ENCODE results near the gene FBXL4. TPM values are rescaled to one million over a fixed set of nuclear protein-coding genes. Genes with fewer than 3 reads are reported as not detected.
"Not testable (repeated sequence)": the region's sequence is repeated elsewhere in the genome, so short reads cannot be mapped to it uniquely, and the experiment has no call there.

The FBXL4 gene
- total and polyA plus RNA-seq, 3 donors from 2014 or later: 7.9 to 17.8 (median 14.0) TPM

- no peak for DNase-seq
- Histone ChIP-seq H3K36me3 (ENCODE audit: low read depth, missing control alignments) (no peaks in the 10 kb centered on the region), H3K9me3 (no peaks in the 10 kb centered on the region), H3K4me3 (no peak overlapping the region), H3K4me1 (no peaks in the 10 kb centered on the region), H3K27me3 (no peaks in the 10 kb centered on the region), H3K27ac (no peak overlapping the region)
- intact Hi-C loops (cut with DNase I; ENCODE audit: low total_unique reads): no loop called here
- TF ChIP-seq CTCF (IDR thresholded peaks at IDR 0.05): no peak
- TF ChIP-seq POLR2A (IDR thresholded peaks at IDR 0.05): no peak
- 64 to 76% methylated on average over 6 of the region's 6 CpGs for WGBS, 2 donors
These were observed 23.1 kb downstream of the FBXL4 start for GRCh38 chr6:98924647-98925046.

GRCh38 chr6:98920904-98921431 is 26.8 kb downstream of the FBXL4 start:
- TF ChIP-seq POLR2A (IDR thresholded peaks at IDR 0.05) (no peak), CTCF (IDR thresholded peaks at IDR 0.05) (no peak)
- intact Hi-C loops (cut with DNase I; ENCODE audit: low total_unique reads): no loop called here
- H3K27ac ChIP-seq: no peak overlapping the region

DNA sequence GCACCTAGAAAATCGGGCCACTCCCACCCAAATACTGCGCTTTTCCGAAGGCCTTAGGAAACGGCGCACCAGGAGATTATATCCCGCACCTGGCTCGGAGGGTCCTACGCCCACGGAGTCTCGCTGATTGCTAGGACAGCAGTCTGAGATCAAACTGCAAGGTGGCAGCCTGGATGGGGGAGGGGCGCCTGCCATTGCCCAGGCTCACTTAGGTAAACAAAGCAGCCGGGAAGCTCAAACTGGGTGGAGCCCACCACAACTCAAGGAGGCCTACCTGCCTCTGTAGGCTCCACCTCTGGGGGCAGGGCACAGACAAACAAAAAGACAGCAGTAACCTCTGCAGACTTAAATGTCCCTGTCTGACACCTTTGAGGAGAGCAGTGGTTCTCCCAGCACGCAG is 36.8 kb downstream of the FBXL4 start:
- DNase-seq; intact Hi-C loops (cut with DNase I; ENCODE audit: low total_unique reads); H3K4me3 ChIP-seq; H3K27ac ChIP-seq; H3K36me3 ChIP-seq (ENCODE audit: low read depth, missing control alignments); H3K27me3 ChIP-seq; H3K9me3 ChIP-seq; H3K4me1 ChIP-seq: not testable (repeated sequence)
- 85 to 99% methylated on average over 9 to 12 of the region's 13 CpGs for WGBS, 2 donors

More at GRCh38 chr6:98920904-98921431, 26.8 kb downstream of the FBXL4 start:
- no peak for DNase-seq
- H3K4me3 ChIP-seq: no peak overlapping the region
- no peaks in the 10 kb centered on the region for H3K9me3 ChIP-seq
- no peaks in the 10 kb centered on the region for H3K36me3 ChIP-seq (ENCODE audit: low read depth, missing control alignments)
- H3K27me3 ChIP-seq: no peaks in the 10 kb centered on the region
- no peaks in the 10 kb centered on the region for H3K4me1 ChIP-seq

GRCh38 chr6:98909236-98909635 is 38.5 kb downstream of the FBXL4 start:
- TF ChIP-seq CTCF (IDR thresholded peaks at IDR 0.05) (no peak), POLR2A (IDR thresholded peaks at IDR 0.05) (no peak)
- no peaks in the 10 kb centered on the region for H3K27me3 ChIP-seq
- H3K4me1 ChIP-seq: no peaks in the 10 kb centered on the region
- intact Hi-C loops (cut with DNase I; ENCODE audit: low total_unique reads): no loop called here
- no peaks in the 10 kb centered on the region for H3K36me3 ChIP-seq (ENCODE audit: low read depth, missing control alignments)
- 83 to 88% methylated on average over 1 of the region's 1 CpG for WGBS, 2 donors
- H3K27ac ChIP-seq: no peak overlapping the region
- H3K9me3 ChIP-seq: no peaks in the 10 kb centered on the region
- H3K4me3 ChIP-seq: no peak overlapping the region
- DNase-seq: no peak

- H3K4me1 ChIP-seq; H3K36me3 ChIP-seq (ENCODE audit: low read depth, missing control alignments); DNase-seq; intact Hi-C loops (cut with DNase I; ENCODE audit: low total_unique reads); H3K27me3 ChIP-seq; H3K4me3 ChIP-seq; H3K9me3 ChIP-seq; H3K27ac ChIP-seq: not testable (repeated sequence)
- 93 to 95% methylated on average over 1 of the region's 1 CpG for WGBS, 2 donors
These were observed 41.4 kb downstream of the FBXL4 start for GRCh38 chr6:98906342-98906741.

DNA sequence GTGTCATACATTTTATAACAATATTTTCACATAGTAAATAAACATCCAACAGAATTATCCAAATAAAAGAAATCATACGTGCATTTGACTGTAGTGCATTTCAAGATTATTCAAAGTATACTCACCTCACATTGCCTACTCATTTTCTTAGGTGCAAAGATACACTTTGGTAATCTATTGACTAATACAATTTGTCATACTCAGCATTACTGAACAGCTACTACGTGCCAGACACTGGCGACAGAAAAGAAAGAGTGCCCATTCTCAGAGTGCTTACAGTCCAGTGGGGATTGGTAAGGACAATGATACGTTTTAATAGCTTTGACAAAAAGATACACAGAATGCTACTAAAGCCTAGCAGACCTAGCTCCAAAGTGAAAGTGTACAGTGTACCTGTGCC is 42.0 kb downstream of the FBXL4 start:
- no peak overlapping the region for H3K4me3 ChIP-seq
- TF ChIP-seq POLR2A (IDR thresholded peaks at IDR 0.05): no peak
- TF ChIP-seq CTCF (IDR thresholded peaks at IDR 0.05): no peak
- intact Hi-C loops (cut with DNase I; ENCODE audit: low total_unique reads): no loop called here
- H3K36me3 ChIP-seq (ENCODE audit: low read depth, missing control alignments): no peaks in the 10 kb centered on the region
- H3K9me3 ChIP-seq: no peaks in the 10 kb centered on the region
- no peaks in the 10 kb centered on the region for H3K27me3 ChIP-seq
- no peak for DNase-seq
- 90 to 95% methylated on average over 4 of the region's 4 CpGs for WGBS, 2 donors
- no peaks in the 10 kb centered on the region for H3K4me1 ChIP-seq
- H3K27ac ChIP-seq: no peak overlapping the region

Measured in testis (tissue), 3 donors.